ENCODE measurements around the gene KCNB1.

DNA sequence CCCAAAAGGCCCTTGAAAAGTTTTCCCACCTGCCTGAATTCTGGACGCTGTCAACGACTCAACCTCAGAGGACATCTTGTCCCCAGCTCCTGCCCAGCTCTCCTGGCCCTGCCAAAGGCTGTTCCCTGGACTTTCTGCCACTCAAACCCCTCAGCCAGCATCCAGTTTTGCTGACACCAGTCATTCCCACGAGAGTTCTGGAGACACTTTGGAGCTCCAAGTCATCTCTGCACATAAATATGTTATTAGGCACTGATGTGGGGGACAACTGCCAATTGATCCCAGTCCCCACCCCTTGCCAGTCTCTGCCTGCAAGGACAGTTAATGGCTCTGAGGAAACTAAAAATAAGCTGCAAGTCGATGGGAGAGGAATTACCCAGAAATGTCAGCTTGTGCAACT, 38.9 kb upstream of the KCNB1 start:
- TF ChIP-seq EZH2 (IDR thresholded peaks at IDR 0.05; ENCODE audit: low read depth) = no peak
- TF ChIP-seq, protein P1, sequence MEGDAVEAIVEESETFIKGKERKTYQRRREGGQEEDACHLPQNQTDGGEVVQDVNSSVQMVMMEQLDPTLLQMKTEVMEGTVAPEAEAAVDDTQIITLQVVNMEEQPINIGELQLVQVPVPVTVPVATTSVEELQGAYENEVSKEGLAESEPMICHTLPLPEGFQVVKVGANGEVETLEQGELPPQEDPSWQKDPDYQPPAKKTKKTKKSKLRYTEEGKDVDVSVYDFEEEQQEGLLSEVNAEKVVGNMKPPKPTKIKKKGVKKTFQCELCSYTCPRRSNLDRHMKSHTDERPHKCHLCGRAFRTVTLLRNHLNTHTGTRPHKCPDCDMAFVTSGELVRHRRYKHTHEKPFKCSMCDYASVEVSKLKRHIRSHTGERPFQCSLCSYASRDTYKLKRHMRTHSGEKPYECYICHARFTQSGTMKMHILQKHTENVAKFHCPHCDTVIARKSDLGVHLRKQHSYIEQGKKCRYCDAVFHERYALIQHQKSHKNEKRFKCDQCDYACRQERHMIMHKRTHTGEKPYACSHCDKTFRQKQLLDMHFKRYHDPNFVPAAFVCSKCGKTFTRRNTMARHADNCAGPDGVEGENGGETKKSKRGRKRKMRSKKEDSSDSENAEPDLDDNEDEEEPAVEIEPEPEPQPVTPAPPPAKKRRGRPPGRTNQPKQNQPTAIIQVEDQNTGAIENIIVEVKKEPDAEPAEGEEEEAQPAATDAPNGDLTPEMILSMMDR (conservative IDR thresholded peaks at IDR 0.05) = no peak

Data from PC-9 (cell line).